GM18526 (cell line): ENCODE results near the gene SDF2L1.

ENCODE experiments used
- POLR2A ChIP-seq: IDR thresholded peaks from 3 replicates; pipeline ENCODE4 v1.6.1; 2011; ENCODE audit not compliant: insufficient read length; ENCODE audit errors: extremely low read depth

Gene SDF2L1

DNA sequence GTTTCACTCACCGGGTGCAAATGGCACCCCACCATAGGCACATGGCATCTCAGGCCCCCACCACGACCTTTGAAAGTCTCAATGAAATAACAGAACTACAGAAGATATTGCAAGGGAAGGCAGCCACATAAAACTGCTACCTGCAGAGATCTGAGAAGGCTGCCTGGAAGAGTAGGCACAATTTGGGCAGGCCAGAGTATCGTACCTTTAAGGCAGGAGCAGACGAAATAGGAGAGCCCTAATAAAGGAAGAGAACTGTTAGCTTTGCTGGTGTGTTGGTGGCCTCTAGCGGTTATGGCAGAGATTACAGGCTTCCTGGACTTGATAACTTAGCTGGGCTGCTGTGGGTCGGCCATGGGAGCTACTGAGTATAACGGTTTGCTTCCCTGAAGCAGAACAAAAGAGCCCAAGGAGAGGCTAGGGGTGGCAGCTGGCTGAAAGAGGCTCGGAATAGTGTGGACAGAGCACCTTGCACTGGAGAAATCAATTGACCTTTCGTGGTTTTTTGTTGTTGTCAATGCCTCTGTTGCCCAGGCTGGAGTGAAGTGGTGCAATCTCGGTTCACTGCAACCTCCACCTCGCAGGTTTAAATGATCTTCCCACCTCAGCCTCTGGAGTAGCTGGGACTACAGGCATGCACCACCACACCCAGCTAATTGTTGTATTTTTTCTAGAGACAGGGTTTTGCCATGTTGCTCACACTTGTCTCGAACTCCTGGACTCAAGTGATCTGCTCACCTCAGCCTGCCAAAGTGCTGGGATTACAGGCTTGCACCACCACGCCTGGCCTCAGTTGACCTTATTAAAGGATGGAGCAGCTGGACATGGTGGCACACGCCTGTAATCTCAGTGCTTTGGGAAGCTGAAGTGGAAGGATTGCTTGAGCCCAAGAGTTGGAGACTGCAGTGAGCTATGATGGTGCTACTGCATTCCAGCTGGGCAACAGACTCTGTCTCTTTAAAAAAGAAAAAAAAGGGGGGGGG, 4.8 kb downstream of the SDF2L1 start:
- TF ChIP-seq POLR2A, result no peak

DNA sequence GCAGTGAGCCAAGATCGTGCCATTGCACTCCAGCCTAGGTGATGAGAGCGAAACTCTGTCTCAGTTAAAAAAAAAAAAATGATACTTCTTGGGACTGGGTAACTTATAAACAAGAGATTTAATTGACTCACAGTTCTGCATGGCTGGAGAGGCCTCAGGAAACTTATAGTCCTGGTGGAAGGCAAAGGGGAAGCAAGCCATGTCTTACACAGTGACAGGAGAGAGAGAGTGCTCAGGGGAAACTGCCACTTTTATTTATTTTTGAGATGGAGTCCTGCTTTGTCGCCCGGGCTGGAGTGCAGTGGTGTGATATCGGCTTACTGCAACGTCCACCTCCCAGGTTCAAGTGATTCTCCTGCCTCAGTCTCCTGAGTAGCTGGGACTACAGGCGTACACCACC, 8.2 kb downstream of the SDF2L1 start:
- no peak for TF ChIP-seq POLR2A

DNA sequence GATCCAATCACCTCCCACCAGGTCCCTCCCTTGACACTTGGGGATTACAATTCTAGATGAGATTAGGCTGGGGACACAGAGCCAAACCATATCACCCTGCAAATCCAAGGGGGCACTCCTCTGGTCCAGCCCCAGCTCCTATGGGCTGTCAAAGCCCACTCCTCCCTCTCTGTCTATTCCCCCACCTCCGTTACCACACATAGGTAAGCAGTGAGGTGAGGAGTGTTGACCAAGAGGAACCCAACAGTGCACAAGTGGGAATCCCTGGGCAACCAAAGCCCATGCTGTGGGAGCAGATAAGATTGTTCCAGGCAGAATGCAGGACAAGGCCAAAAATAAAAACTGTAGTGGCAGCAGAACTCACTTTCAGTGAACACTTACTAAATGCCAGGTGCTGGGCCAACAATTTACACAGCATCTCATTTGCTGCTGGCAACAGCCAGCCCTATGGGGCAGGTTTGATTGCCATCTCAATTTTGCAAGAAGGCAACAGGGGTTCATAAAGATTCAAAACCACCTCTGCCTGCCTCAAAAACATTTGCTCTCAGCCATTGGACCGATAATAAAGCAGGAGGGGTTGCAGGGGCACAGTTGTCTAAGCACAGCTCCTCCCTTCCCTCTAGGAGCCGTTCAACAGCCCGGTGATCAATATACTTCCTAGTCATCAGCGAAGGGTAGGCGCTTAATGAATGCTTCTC, 8.9 kb downstream of the SDF2L1 start:
- no peak for TF ChIP-seq POLR2A

DNA sequence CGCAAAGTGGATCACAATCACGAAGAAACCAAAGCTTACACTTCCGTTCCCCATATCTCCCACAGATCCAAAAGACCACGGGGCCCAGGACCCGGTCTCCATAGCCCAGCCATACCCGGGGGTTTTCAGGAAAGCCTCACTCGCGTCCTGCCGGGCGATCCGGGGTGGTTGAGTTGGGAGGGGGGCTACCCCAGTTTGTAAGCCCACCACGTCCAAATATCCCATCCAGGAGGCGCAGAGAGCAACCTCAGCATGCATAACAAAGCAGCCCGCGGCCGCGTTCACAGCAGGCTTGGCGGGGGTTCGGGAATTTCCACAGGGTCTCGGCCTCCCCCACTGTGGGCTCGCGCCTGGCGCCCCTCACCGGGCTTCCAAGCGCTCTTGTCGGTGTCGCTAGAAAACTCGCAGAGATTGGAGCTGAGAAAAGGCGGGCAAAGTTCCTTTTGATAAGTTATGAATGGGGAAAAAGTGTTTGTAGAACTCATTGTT, 9.5 kb downstream of the SDF2L1 start:
- no peak for TF ChIP-seq POLR2A

DNA sequence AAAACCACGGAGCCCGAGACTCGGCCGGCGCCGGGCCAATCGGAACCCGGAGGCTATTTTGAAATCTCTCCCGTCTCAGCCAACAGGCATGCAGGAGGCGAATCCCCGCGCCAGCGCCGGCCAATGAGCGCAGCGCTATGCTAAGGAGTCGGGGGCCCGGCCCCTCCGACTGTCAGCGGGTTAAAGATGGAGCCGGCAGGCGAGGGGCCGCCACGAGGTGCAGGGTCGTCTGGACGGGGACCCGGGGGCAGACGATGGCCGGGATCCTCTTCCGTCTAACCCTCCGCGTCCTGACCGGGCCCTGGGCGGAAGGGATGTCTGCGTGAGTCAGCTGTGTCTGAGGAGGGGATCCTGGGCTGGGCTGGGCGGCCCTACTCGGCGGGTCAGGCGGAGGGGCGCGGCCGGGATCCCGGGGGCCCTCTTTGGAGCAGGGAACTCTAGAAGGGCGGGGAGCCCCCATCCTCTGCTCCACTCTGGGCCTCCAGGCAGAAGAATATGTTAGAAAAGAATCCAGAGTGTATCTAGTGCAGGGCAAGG, 10.0 kb downstream of the SDF2L1 start:
- peak; percentile 65 for TF ChIP-seq POLR2A

DNA sequence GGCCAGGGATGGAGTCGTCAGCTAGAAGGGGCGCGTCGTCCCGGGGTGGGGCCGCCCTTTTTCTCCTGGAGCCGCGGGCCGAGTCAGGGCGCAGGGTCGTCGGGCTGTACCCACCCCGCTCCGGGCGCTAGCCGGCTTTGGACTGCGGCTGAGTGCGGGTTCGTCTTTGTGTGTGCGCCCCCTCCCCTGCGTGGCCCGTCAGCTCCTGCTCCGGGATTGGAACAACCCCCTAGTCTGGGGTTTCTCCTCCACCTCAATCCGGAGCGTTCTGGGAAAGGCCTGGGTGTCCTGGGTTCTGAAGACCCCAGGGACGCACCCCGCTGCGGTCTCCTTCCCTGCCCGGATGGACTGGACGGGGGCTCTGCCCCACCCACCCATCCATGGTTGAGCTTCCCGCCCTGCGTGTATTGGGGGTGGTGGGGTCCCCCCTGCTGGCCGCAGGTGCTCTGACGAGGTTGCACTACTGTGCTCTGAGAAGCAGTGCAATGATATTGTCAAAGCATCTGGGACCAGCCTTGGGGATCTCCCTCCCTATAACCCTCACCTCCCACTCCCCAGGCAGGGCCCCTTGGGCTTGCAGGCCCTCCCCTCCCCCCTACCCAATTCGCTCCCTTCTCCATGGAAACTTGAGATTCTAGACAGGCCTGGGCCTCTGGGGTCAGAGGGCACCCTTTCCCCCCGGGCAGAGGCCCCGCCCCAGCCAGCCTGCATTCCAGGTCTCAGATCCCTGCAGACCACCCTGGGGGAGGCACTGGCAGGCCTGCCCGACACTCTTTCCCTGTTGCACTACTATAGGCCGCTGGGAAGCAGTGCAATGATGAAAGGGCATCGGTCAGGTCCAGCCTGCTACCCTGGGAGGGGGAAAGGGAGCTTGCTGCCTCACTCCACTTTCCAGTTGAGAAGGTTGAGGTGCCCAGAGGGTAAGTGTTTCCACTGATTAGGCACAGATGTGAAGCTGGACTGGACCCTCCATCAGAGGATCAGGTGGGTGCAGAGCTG, 10.7 kb downstream of the SDF2L1 start:
- no peak for TF ChIP-seq POLR2A

DNA sequence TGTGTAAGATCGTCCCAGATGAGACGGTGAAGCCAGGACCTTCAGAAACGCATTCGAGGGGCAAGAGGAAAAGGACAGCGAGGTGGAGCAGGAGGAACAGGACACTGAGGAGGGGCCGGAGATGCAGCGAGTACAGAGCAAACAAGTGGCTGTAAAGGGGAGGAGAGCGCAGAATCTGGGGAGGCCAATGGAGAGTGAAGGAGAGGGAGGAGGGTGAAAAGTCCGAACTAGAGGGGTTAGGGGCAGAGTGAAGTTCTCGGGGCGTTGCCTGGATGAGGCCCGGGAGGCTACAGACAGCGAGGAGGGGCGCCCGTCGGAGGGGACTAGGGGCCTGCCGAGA, 14.9 kb downstream of the SDF2L1 start:
- TF ChIP-seq POLR2A, result no peak

DNA sequence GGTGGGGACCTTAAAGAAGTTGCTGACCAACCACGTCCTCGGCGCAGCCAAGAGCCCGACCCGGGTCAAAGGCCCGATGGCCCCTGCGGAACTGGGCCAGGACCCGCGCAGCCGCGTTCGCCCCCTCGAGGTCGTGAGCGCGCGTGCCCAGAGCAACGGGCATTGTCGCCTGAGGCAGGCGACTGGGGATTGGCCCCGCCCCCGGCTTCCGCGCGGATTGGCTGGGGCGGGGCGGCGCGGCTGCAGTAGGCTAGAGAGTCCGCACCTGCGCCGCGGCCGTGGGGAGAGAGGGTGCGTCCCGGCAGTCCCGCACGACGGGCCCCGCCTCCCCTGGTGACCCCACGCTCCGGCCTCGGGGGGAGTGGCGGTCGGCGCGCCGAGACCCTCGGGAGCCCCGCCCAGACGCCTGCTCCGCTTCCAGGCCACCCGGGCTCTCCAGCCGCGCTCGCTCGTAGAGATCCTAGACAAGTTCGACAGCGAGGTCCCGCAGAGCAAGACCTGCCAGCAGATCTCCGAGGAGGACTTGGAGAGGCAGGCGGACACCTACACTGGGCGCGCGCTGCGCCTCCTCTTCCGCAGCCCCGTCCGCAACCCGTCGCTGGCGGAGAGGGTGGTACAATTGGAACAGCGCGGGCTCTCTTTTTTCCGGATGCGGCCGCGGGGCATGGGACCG, 15.4 kb downstream of the SDF2L1 start:
- TF ChIP-seq POLR2A, result peak; percentile 66

DNA sequence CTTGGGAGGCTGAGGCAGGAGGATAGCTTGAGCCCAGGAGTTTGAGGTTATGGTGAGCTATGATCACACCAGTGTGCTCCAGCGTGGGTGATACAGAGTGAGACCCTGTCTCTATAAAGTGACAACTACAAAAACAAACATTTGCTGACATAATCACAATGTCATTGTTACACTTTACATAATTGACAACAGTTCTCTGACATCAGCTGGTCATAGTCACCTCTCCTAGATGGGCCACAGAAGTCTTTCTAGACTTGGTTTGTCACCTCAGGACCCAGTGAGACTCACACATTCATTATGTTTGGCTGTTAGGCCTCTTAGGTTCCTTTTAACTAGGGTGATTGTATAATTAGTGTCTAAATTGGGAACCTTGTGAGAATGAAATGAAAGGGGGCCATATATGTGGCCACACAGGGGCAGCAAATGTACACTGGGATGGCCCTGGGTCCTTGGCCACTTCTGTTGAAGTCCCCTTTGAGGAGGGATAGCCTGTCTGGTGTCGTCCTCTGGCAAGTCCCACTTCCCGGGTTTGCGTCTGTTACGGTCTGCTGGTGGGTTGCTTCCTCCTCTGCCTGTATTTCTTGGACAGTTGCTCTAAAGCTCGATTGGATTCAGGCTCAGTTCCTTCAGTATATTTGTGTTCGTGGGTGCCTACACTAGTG, 17.9 kb downstream of the SDF2L1 start:
- no peak for TF ChIP-seq POLR2A

DNA sequence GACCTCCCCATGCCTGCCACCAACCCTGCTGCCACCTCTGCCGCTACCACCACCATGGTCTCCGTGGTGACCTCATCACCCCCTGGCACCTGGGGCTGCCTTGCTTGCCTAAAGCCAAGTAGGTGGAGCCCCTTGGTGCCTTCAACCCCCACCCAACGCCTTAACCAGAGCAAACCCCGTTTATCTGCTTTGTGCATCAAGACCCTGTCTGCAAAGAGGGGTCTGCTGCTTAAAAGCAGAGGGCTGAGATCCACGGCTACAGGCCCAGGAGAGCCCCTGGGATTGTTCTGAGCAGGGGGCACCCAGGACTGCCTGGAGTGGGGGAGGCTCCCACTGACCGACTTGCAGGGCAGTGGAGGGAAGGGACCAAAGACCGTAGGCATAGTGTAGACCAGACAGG, 18.8 kb downstream of the SDF2L1 start:
- TF ChIP-seq POLR2A, result no peak

DNA sequence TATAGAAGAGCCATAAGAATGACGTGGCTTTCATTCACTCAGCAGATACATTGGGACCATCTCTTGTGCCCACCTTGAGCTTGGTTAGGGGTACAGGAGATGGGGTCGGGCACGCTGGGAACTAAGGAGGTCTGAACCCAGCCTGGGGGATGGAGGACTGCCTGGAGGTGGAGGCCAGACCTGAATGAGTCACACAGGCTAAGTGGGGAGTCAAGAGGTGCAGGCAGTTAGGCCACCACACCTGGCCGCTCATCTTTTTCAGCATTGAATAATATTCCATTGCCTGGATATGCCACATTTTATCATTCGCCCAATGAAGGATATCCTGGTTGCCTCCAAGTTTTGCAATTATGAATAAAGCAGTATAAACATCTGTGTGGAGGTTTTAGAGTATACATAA, 19.9 kb downstream of the SDF2L1 start:
- TF ChIP-seq POLR2A, result no peak

DNA sequence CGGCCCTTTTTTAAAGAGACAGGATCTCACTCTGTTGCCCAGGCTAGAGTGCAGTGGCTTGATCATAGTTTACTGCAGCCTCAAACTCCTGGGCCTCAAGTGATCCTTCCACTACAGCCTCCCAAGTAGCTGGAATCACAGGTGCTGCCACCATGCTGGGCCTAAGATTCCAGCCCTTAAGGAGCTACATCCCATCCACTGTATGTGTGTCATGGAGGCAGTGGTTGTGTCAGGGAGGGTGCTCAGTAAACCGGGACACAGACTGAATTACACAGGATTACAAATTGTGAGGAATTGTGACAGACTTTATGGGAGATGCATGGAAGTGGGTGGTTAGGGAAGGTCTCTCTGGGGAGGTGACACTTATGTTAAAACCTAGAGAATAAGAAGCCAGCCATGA, 21.6 kb downstream of the SDF2L1 start:
- no peak for TF ChIP-seq POLR2A

DNA sequence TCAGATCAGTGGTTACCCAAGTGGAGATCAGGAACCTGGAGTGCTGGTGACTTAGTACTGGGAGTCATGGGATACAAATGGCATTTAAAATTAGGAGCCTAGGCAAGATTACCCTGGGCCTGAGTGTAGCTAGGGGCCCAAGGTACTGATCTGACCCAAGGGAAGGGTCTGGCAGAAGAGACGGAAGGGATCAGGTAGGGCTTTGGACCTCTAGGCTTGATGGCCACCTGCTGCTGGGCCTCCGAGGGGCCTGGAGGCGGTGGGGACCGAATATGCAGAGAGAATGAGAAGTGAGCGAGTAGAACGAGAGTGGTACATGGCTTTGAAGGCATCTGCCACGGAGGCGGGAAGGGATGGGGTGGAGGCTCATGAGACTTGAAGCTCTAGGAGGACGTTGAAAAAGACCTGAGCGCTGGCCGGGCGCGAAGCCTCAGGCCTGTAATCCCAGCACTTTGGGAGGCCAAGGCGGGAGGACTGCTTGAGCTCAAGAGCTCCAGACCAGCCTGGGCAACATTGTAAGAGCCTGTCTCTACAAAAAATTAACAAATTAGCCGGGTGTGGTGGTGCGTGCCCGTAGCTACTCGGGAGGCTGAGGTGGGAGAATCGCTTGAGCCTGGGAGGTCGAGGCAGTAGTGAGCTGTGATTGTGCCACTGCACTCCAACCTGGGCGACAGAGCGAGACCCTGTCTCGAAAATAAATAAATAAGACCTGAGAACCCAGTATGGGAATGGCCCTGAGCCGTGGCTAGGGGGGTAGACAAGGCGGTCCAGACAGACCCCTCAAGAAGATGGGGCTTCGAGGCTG, 23.1 kb downstream of the SDF2L1 start:
- TF ChIP-seq POLR2A, result no peak

DNA sequence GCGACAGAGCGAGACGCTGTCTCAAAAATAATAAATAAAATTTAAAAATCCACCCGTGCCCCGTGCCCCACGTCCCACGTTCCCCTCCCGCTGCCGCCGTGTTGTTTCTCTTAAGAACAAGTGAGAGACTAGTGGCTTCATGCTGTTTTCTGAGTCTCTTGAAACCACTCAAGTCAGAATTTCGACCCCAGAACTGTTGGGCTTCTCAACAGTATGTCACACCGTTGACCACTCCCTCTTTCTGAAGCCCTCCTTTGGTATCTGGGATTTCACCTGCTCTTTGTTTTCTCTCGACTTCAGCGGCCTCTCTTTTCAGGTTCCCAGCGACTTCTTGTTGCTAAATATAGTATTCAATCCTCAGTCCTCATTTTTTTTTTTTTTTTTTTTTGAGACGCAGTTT, 24.7 kb downstream of the SDF2L1 start:
- no peak for TF ChIP-seq POLR2A
